SK-N-SH (cell line): Measurements from ENCODE around the gene LRMDA. TPM values are rescaled to one million over a fixed set of nuclear protein-coding genes. Genes with fewer than 3 reads are reported as not detected.

Experiments
- CTCF ChIA-PET: fragments of 300-600, 350-600 bp; formaldehyde crosslinking; extraction: SDS; loops from one replicate; lab custom pipeline; 2021; lab: Yijun Ruan, JAX
- POLR2A ChIA-PET: fragments of 350-600 bp; sonication (Branson Sonifier 250); formaldehyde crosslinking; extraction: SDS; loops from one replicate; lab custom pipeline; 2020; ENCODE audit warnings: antibody characterized with exemption, inconsistent platforms; lab: Yijun Ruan, JAX
- DNase-seq: peaks from one replicate; pipeline ENCODE4 v3.0.0; 2012
- H2AFZ ChIP-seq: fragments of 200-600 bp; sonication (generic); 2 replicates; pipeline ENCODE4 v1.8.1; 2016; ENCODE audit warnings: antibody characterized with exemption, mild to moderate bottlenecking, low read depth
- H3F3A ChIP-seq: fragments of 200-600 bp; sonication (generic); replicated peaks from 2 replicates; pipeline ENCODE3; 2016; ENCODE audit warnings: antibody characterized with exemption, mild to moderate bottlenecking; ENCODE audit not compliant: insufficient read depth
- H3K27ac ChIP-seq, 2 experiments: fragments of 200-500 bp in 1 of 2; fragments of 200-600 bp in 1 of 2; sonication (Bioruptor generic) in 1 of 2; sonication (generic), shearing (Covaris generic) in 1 of 2; 2 replicates each; pipeline versions ENCODE4 v1.5.1 to v1.6.1; 2014 to 2016; ENCODE audit warnings: low read depth in 2 of 2, inconsistent platforms in 1 of 2, low read length in 1 of 2, mild to moderate bottlenecking in 1 of 2, mixed read lengths in 1 of 2
- H3K27me3 ChIP-seq: fragments of 200-600 bp; sonication (generic), shearing (Covaris generic); 2 replicates; pipeline ENCODE4 v1.6.1; 2016; ENCODE audit warnings: mixed run types; ENCODE audit not compliant: insufficient read depth
- H3K36me3 ChIP-seq, 2 experiments: fragments of 200-500 bp in 1 of 2; fragments of 200-600 bp in 1 of 2; sonication (Bioruptor generic) in 1 of 2; sonication (generic) in 1 of 2; replicated peaks in 1 of 2; 2 replicates each; pipeline versions ENCODE3 to v1.5.1; 2014 to 2016; ENCODE audit warnings: low read length in 1 of 2, mild to moderate bottlenecking in 1 of 2; ENCODE audit not compliant: insufficient read depth in 2 of 2, control insufficient read depth in 1 of 2
- H3K4me1 ChIP-seq, 2 experiments: fragments of 200-500 bp in 1 of 2; fragments of 200-600 bp in 1 of 2; sonication (Bioruptor generic) in 1 of 2; sonication (generic), shearing (Covaris generic) in 1 of 2; 2 replicates each; pipeline versions ENCODE4 v1.5.1 to v1.6.1; 2014 to 2016; ENCODE audit warnings: low read depth in 1 of 2, low read length in 1 of 2, mixed run types in 1 of 2; ENCODE audit not compliant: insufficient read depth in 2 of 2, control insufficient read depth in 1 of 2
- H3K4me2 ChIP-seq: fragments of 200-600 bp; sonication (generic), shearing (Covaris generic); 2 replicates; pipeline ENCODE4 v1.6.1; 2017; ENCODE audit warnings: mixed run types
- H3K4me3 ChIP-seq, 2 experiments: fragments of 200-500 bp in 1 of 2; fragments of 200-600 bp in 1 of 2; sonication (Bioruptor generic) in 1 of 2; sonication (generic), shearing (Covaris generic) in 1 of 2; 2 replicates each; pipeline versions ENCODE4 v1.5.1 to v1.8.1; 2014 to 2016; ENCODE audit warnings: low read depth in 2 of 2, inconsistent platforms in 1 of 2, low read length in 1 of 2, mild to moderate bottlenecking in 1 of 2, mixed read lengths in 1 of 2, moderate library complexity in 1 of 2
- H3K79me2 ChIP-seq: fragments of 200-600 bp; sonication (generic); 2 replicates; pipeline ENCODE4 v1.8.1; 2017; ENCODE audit warnings: mild to moderate bottlenecking; ENCODE audit not compliant: insufficient read depth
- H3K9ac ChIP-seq: fragments of 200-600 bp; sonication (generic); 2 replicates; pipeline ENCODE4 v1.6.1; 2017; ENCODE audit warnings: mixed run types
- H3K9me2 ChIP-seq: fragments of 200-600 bp; sonication (generic); 2 replicates; pipeline ENCODE4 v1.6.1; 2017; ENCODE audit warnings: mixed run types
- H3K9me3 ChIP-seq: fragments of 200-600 bp; sonication (generic); 2 replicates; pipeline ENCODE4 v1.6.1; 2017; ENCODE audit warnings: mixed run types, mild to moderate bottlenecking, moderate library complexity
- H4K20me1 ChIP-seq: fragments of 200-600 bp; sonication (generic); 2 replicates; pipeline ENCODE4 v1.6.1; 2017; ENCODE audit warnings: mild to moderate bottlenecking, mixed run types; ENCODE audit not compliant: insufficient read depth
- FOSL2 ChIP-seq: IDR thresholded peaks from 2 replicates; pipeline ENCODE4 v1.4.0; 2012; ENCODE audit warnings: low read depth, mild to moderate bottlenecking, moderate library complexity, borderline replicate concordance
- FOXM1 ChIP-seq: IDR thresholded peaks from 2 replicates; pipeline ENCODE4 v1.4.0; 2012; ENCODE audit warnings: low read depth, mild to moderate bottlenecking
- GATA2 ChIP-seq: sonication (generic); formaldehyde crosslinking; IDR thresholded peaks from 2 replicates; pipeline ENCODE4 v1.5.0; 2020; ENCODE audit warnings: mild to moderate bottlenecking, missing genetic modification reagents
- MEF2A ChIP-seq: IDR thresholded peaks from 2 replicates; pipeline ENCODE4 v1.4.0; 2012; ENCODE audit warnings: low read depth, borderline replicate concordance
- NRF1 ChIP-seq: IDR thresholded peaks from 2 replicates; pipeline ENCODE4 v1.6.1; 2012; ENCODE audit warnings: low read depth, mild to moderate bottlenecking, low read length
- PBX3 ChIP-seq: IDR thresholded peaks from 2 replicates; pipeline ENCODE4; 2012
- POLR2AphosphoS5 ChIP-seq: IDR thresholded peaks from 2 replicates; pipeline ENCODE4 v1.6.1; 2012; ENCODE audit warnings: low read depth, low read length
- RAD21 ChIP-seq: IDR thresholded peaks from 2 replicates; pipeline ENCODE4 v1.6.1; 2012; ENCODE audit warnings: mild to moderate bottlenecking, low read length
- REST ChIP-seq: IDR thresholded peaks from 2 replicates; pipeline ENCODE4 v1.6.1; 2012; ENCODE audit warnings: mild to moderate bottlenecking, low read depth, low read length, moderate library complexity
- SIN3A ChIP-seq: IDR thresholded peaks from 2 replicates; pipeline ENCODE4 v1.6.1; 2012; ENCODE audit warnings: low read depth, mild to moderate bottlenecking, low read length, moderate library complexity, borderline replicate concordance
- TEAD4 ChIP-seq: IDR thresholded peaks from 2 replicates; pipeline ENCODE4 v1.4.0; 2012; ENCODE audit warnings: mild to moderate bottlenecking, borderline replicate concordance; ENCODE audit not compliant: insufficient read depth
- USF2 ChIP-seq: fragments of 150-350 bp; IDR thresholded peaks from 2 replicates; pipeline ENCODE4 v1.6.1; 2017; ENCODE audit warnings: antibody characterized with exemption, low read length, low read depth, borderline replicate concordance
- WGBS: methylation state at CpG from one replicate; pipeline ENCODE4 v1.1.6; 2017; ENCODE audit warnings: low lambda C conversion rate; 5-methylcytosine and 5-hydroxymethylcytosine counted together
- polyA plus RNA-seq, 3 experiments: library from polyadenylated mRNA; depleted of rRNA; stranded (reverse); fragments of >200 nt; gene quantifications; 2 replicates each; pipeline ENCODE4 v1.2.3, GENCODE V29; 2012
- TF ChIP-seq, protein P1 (sequence below): IDR thresholded peaks from 2 replicates; pipeline ENCODE4 v1.4.0; 2012; ENCODE audit warnings: low read depth

LRMDA gene
- polyA plus RNA-seq, 1 of the 3 experiments (the other 2 are of a cell fraction) = 0.95 TPM

DNA sequence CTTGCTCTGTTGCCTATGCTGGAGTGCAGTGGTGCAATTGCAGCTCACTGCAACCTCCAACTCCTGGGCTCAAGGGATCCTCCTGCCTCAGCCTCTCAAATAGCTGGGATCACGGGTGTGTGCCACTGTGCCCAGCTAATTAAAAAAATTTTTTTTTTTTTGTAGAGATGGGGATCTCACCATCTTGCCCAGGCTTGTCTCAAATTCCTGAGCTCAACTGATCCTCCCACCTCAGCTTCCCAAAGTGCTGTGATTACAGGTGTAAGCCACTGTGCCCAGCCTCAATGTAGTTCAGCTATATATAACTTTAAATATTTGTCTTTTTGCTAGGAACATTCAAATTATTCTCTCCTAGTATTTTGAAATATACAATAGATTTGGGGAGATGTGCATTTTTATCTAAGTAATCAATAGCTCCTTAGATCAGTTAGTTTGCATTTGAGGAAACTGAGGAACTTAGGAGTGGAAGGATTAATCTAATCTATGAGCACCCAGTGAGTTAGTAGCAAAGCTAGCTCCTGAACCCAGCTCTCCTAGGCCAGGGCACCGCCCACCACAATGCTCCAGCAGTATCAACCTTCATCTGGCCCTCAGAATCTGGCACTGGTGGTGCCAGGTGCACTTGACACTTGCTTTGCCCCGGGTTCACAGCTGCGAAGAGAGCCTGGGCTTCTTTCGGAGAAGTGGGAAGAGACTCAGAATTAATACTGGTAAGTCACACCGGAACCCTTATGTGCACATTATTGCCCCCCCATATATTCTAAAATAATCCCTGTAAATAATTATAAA is 5.9 kb upstream of the LRMDA start:
- H3K36me3 ChIP-seq = no peaks in the 10 kb centered on the region
- no peaks in the 10 kb centered on the region for H3K9me2 ChIP-seq
- H3F3A ChIP-seq = no peaks in the 10 kb centered on the region
- H3K9me3 ChIP-seq = no peaks in the 10 kb centered on the region
- H3K4me1 ChIP-seq = peaks cover 0 to 7% of the 10 kb centered on the region in 2 experiments; a peak in 1 of 4 replicates
- WGBS = 73% methylated on average over 6 of the region's 6 CpGs
- no peak overlapping the region for H3K4me2 ChIP-seq
- no peak overlapping the region for H3K4me3 ChIP-seq
- no peak overlapping the region for H3K27ac ChIP-seq
- H3K9ac ChIP-seq = no peak overlapping the region
- no peaks in the 10 kb centered on the region for H3K79me2 ChIP-seq
- DNase-seq = no peak
- no peaks in the 10 kb centered on the region for H4K20me1 ChIP-seq
- H2AFZ ChIP-seq = no peak overlapping the region
- ChIA-PET POLR2A (no interaction called here), CTCF (no interaction called here)
- TF ChIP-seq FOXM1 = no peak
- TF ChIP-seq GATA2 (CRISPR knock-in tag) = no peak
- TF ChIP-seq MEF2A = no peak
- TF ChIP-seq POLR2AphosphoS5 = no peak
- TF ChIP-seq PBX3 = no peak
- no peak for TF ChIP-seq FOSL2
- no peak for TF ChIP-seq SIN3A
- TF ChIP-seq REST = no peak
- no peak for TF ChIP-seq RAD21
- no peak for TF ChIP-seq TEAD4
- TF ChIP-seq, protein P1, sequence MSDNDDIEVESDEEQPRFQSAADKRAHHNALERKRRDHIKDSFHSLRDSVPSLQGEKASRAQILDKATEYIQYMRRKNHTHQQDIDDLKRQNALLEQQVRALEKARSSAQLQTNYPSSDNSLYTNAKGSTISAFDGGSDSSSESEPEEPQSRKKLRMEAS = no peak
- TF ChIP-seq USF2 = no peak
- TF ChIP-seq NRF1 = no peak
- no peaks in the 10 kb centered on the region for H3K27me3 ChIP-seq
